ENCODE results near the gene TRIML2. TPM values are rescaled to one million over a fixed set of nuclear protein-coding genes. Genes with fewer than 3 reads are reported as not detected.

TRIML2 gene, protein sequence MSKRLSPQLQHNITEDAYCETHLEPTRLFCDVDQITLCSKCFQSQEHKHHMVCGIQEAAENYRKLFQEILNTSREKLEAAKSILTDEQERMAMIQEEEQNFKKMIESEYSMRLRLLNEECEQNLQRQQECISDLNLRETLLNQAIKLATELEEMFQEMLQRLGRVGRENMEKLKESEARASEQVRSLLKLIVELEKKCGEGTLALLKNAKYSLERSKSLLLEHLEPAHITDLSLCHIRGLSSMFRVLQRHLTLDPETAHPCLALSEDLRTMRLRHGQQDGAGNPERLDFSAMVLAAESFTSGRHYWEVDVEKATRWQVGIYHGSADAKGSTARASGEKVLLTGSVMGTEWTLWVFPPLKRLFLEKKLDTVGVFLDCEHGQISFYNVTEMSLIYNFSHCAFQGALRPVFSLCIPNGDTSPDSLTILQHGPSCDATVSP
- total RNA-seq (2011; cell fraction: chromatin; rRNA removed; ENCODE audit: low replicate concordance): not detected in 2 replicates
- not detected in 2 replicates for total RNA-seq (2011; cell fraction: nucleolus; rRNA removed)
- total RNA-seq (2011; cell fraction: nucleoplasm; rRNA removed): not detected in 2 replicates
- 0.12 TPM in 1 of 2 replicates, not detected in the other for total RNA-seq (2014; rRNA removed)
- not detected in 2 replicates for total RNA-seq (2014; rRNA removed; fragmentation: Illumina TruSeq; extraction: Trizol)
- total RNA-seq (2015; rRNA removed; fragmentation: Illumina TruSeq; extraction: Trizol): not detected in 2 replicates
- 0.18 TPM in 1 of 2 replicates, not detected in the other for total RNA-seq (2021)
- not detected in 2 replicates for polyA plus RNA-seq (2011; rRNA removed)
- 0.04 TPM in 1 of 2 replicates, not detected in the other for polyA plus RNA-seq (2011; cell fraction: cytosol; rRNA removed)
- polyA plus RNA-seq (2011; cell fraction: nucleus; rRNA removed): 0.08 TPM in 1 of 2 replicates, not detected in the other
- polyA plus RNA-seq (2012): 0.05 and 0.29 TPM in 2 replicates
- polyA plus RNA-seq (2014; fragmentation: Illumina TruSeq; extraction: Trizol): not detected in 2 replicates
- polyA plus RNA-seq (2014; fragmentation: Nextera tagmentation; extraction: Ambion mirVana): under 1 TPM in 1 of 2 experiments, not detected in 1; 0.03 TPM
- 0.16 TPM in 1 of 2 replicates, not detected in the other for polyA plus RNA-seq (2014; rRNA removed)
- not detected in 2 replicates for polyA minus RNA-seq (2011; rRNA and poly(A)+ RNA removed)
- polyA minus RNA-seq (2011; cell fraction: cytosol; rRNA and poly(A)+ RNA removed): 3.3 TPM in 1 of 2 replicates, not detected in the other
- polyA minus RNA-seq (2011; cell fraction: nucleus; rRNA and poly(A)+ RNA removed): not detected in 2 replicates
- percentile 11 among the genes with signal in this experiment for Bru-seq, nascent RNA
- BruChase-seq, experiment 1, labeled RNA remaining after a 2-hour chase: percentile 7 among the genes with signal in this experiment
- BruChase-seq, experiment 2, labeled RNA remaining after a 6-hour chase: percentile 11 among the genes with signal in this experiment
- long read RNA-seq, experiment 1: 0 reads
- long read RNA-seq, experiment 2: 0 reads
- long read RNA-seq, experiment 3: 0 reads

DNA sequence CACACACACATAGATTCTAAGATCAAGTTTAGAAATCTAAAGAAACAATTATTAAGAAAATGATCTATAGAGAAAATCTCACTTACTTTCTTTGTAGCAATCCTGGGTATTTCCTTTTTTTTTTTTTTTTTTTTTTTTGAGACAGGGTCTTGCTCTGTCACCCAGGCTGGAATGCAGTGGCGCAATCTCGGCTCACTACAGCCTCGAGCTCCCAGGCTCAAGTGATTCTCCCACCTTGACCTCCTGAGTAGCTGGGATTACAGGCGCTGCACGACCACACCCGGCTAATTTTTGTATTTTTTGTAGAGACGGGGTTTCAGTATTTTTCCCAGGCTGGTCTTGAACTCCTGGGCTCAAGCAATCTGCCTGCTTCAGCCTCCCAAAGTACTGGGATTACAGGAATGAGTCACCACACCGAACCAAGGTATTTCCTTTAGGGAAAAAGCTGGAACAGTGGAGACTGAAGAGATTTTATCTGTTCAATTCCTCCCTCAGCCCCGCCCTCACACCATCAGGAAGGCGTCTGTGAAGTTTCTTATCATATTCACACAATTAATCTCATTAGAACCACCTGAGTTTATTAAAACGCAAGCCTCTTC lies at the start of gene TRIML2:
TRIML2 (minus strand) TSS at position 447 of the 599 bp plus-strand sequence. CDS start 4,235 bp downstream, outside the sequence.
- no peak for DNase-seq (ENCODE audit: extremely low read depth in 1 of 4, low spot score in 3 of 4)
- no peak within 1 kb of the TSS for H3K4me3 ChIP-seq
- no peaks in the 10 kb centered on the region for H3K9me1 ChIP-seq (ENCODE audit: control insufficient read depth, insufficient read depth, low read length)
- H3K4me2 ChIP-seq (ENCODE audit: insufficient read depth, low read length): no peak within 1 kb of the TSS
- H3K27ac ChIP-seq (ENCODE audit: extremely low read depth, low read depth, low read length): no peak within 1 kb of the TSS
- H3K36me3 ChIP-seq (ENCODE audit: control insufficient read depth, insufficient read depth, low read length): no peaks in the 10 kb centered on the region
- 2% methylated on average over 11 of the region's 11 CpGs for WGBS (ENCODE audit: insufficient coverage, low coverage, missing lambda C conversion rate)
- CTCF ChIA-PET (ENCODE audit: low intra/inter-chr PET ratio): no interaction called here
- no peak within 1 kb of the TSS for H3K9ac ChIP-seq (ENCODE audit: insufficient read depth in 1 of 2, low read depth in 2 of 2, low read length in 2 of 2)
- H2AFZ ChIP-seq (ENCODE audit: low read depth, low read length): no peak within 1 kb of the TSS
- no peaks in the 10 kb centered on the region for H3K9me3 ChIP-seq (replicated peaks; ENCODE audit: control insufficient read depth, insufficient read depth, low read depth, low read length)
- H3K4me1 ChIP-seq (replicated peaks in 1 of 2; ENCODE audit: control insufficient read depth in 2 of 2, insufficient read depth in 2 of 2, low read length in 2 of 2): peaks cover 0 to 6% of the 10 kb centered on the region in 2 experiments; a peak in 2 of 5 replicates
- in situ Hi-C loops (cut with MboI) (no loop called here), intact Hi-C loops (cut with micrococcal nuclease) (no loop called here)
- H4K20me1 ChIP-seq (replicated peaks; ENCODE audit: control insufficient read depth, insufficient read depth, low read length): no peaks in the 10 kb centered on the region
- peaks cover 0 to 19% of the 10 kb centered on the region in 2 experiments; a peak in 2 of 5 replicates for H3K27me3 ChIP-seq (ENCODE audit: control insufficient read depth in 2 of 2, insufficient read depth in 2 of 2, low read length in 2 of 2)
- POLR2A ChIA-PET: no interaction called here
- no peak for FAIRE-seq
- TF ChIP-seq, protein P1, sequence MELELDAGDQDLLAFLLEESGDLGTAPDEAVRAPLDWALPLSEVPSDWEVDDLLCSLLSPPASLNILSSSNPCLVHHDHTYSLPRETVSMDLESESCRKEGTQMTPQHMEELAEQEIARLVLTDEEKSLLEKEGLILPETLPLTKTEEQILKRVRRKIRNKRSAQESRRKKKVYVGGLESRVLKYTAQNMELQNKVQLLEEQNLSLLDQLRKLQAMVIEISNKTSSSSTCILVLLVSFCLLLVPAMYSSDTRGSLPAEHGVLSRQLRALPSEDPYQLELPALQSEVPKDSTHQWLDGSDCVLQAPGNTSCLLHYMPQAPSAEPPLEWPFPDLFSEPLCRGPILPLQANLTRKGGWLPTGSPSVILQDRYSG (tag; conservative IDR thresholded peaks at IDR 0.05; ENCODE audit: low read depth): no peak
- TF ChIP-seq, protein P2, sequence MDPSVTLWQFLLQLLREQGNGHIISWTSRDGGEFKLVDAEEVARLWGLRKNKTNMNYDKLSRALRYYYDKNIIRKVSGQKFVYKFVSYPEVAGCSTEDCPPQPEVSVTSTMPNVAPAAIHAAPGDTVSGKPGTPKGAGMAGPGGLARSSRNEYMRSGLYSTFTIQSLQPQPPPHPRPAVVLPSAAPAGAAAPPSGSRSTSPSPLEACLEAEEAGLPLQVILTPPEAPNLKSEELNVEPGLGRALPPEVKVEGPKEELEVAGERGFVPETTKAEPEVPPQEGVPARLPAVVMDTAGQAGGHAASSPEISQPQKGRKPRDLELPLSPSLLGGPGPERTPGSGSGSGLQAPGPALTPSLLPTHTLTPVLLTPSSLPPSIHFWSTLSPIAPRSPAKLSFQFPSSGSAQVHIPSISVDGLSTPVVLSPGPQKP (CRISPR knock-in tag; IDR thresholded peaks at IDR 0.05): no peak
- TF ChIP-seq ADNP (tag; IDR thresholded peaks at IDR 0.05) (no peak), IFI16 (CRISPR knock-in tag; IDR thresholded peaks at IDR 0.05) (no peak)
- TF ChIP-seq, protein P3, sequence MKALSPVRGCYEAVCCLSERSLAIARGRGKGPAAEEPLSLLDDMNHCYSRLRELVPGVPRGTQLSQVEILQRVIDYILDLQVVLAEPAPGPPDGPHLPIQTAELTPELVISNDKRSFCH (CRISPR knock-in tag; IDR thresholded peaks at IDR 0.05): no peak
- TF ChIP-seq, protein P3 (tag; IDR thresholded peaks at IDR 0.05): no peak
- no peaks in the 10 kb centered on the region for H3K79me2 ChIP-seq (ENCODE audit: control insufficient read depth, insufficient read depth, low read length)
- no TSS peak for BruUV-seq (replicated peaks)
- ATAC-seq: no peak
